Measurements from ENCODE around the gene TMEM145.
"Not testable (repeated sequence)": the region's sequence is repeated elsewhere in the genome, so short reads cannot be mapped to it uniquely, and the experiment has no call there.

The TMEM145 gene

GRCh38 chr19:42339126-42339860, 26.2 kb downstream of the TMEM145 start:
- DNase-seq: not testable (repeated sequence)

GRCh38 chr19:42339922-42340321, 26.8 kb downstream of the TMEM145 start:
- DNase-seq: not testable (repeated sequence)

GRCh38 chr19:42343344-42344110, 30.4 kb downstream of the TMEM145 start:
- DNase-seq: no peak

GRCh38 chr19:42344336-42344893, 31.3 kb downstream of the TMEM145 start:
- no peak for DNase-seq

GRCh38 chr19:42345191-42345812, 32.2 kb downstream of the TMEM145 start:
- DNase-seq: no peak

- no peak for DNase-seq
Observed at GRCh38 chr19:42348211-42348610, 35.1 kb downstream of the TMEM145 start.

- DNase-seq: no peak
Observed at GRCh38 chr19:42349378-42350107, 36.4 kb downstream of the TMEM145 start.

- no peak for DNase-seq
Observed at GRCh38 chr19:42350417-42350816, 37.3 kb downstream of the TMEM145 start.

GRCh38 chr19:42351079-42351735, 38.1 kb downstream of the TMEM145 start:
- no peak for DNase-seq

GRCh38 chr19:42352301-42353259, 39.5 kb downstream of the TMEM145 start:
- no peak for DNase-seq

GRCh38 chr19:42353341-42354015, 40.4 kb downstream of the TMEM145 start:
- no peak for DNase-seq

- DNase-seq: no peak
Observed at GRCh38 chr19:42355896-42356295, 42.8 kb downstream of the TMEM145 start.

GRCh38 chr19:42356686-42357085, 43.6 kb downstream of the TMEM145 start:
- DNase-seq: no peak

GRCh38 chr19:42357290-42357689, 44.2 kb downstream of the TMEM145 start:
- DNase-seq: no peak

- DNase-seq: no peak
Observed at GRCh38 chr19:42360787-42361544, 47.9 kb downstream of the TMEM145 start.

GRCh38 chr19:42361545-42361910, 48.4 kb downstream of the TMEM145 start:
- no peak for DNase-seq

GRCh38 chr19:42362342-42362741, 49.2 kb downstream of the TMEM145 start:
- no peak for DNase-seq

- no peak for DNase-seq
Observed at GRCh38 chr19:42362891-42363440, 49.9 kb downstream of the TMEM145 start.

All from effector CD4-positive, alpha-beta T cell (primary cell).